ENCODE data around the gene ZNF236. TPM values are rescaled to one million over a fixed set of nuclear protein-coding genes. Genes with fewer than 3 reads are reported as not detected.

The ZNF236 gene
- total and polyA plus RNA-seq, 2 of the 8 experiments (the other 6 are each of a cell fraction or from before 2014, with no cell fraction given), result 6.7 to 14.5 TPM

DNA sequence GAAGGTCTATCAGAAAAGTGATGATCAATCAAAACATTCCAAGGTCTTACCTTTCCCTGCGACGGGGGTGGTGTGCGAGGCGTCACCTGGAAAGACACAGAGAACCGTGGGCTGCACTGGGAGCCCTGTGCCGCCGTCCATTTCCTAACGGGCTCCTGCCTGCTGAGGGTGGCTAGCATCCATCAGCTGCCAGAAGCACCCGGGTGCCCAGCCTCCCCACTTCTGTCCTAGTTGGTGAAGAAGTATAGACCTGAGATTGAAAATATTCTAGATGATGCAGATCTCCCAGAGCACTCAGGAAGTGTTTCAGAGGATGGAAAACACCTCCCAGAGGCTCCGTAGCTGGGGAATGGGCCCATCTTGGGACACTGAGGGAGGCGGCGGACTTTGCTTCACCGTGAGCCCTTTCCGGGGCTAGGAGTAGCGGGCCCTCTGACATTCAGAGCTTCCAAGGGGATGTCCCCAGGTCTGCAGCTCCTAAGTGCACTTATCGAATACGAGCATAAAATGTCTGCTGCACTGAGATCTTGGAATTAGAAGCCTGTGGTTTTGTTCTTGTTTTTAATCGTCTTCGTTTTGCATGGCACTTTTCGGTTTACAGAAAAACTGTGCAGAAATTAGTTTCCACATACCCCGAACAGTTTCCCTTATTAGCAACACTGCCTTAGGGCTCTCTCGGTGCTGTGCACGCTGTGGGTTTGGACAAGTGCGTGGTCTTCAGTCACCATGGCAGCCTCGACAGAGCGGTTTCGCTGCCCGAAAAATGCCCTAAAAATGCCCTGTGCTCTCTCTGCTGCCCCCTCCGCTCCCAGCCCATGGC lies 166.7 kb downstream of the ZNF236 start (continued):
- TF ChIP-seq BCL11A (IDR thresholded peaks at IDR 0.05; ENCODE audit: low read depth in 2 of 2, low read length in 2 of 2) (no peak), ASH2L (IDR thresholded peaks at IDR 0.05; ENCODE audit: low read length) (no peak)

All from H1 (cell line).